Neural cell (in vitro differentiated cells): Measurements from ENCODE around the gene NBEA. TPM values are rescaled to one million over a fixed set of nuclear protein-coding genes. Genes with fewer than 3 reads are reported as not detected.

Experiments
- H2AFZ ChIP-seq: fragments of 200-600, 300-800 bp; sonication (generic), shearing (Covaris generic); 2 replicates; pipeline ENCODE4 v1.6.0; 2014; ENCODE audit warnings: low read depth, mild to moderate bottlenecking, antibody characterized with exemption, low read length, moderate library complexity
- H3F3A ChIP-seq: fragments of 200-600 bp; shearing (Covaris generic); 2 replicates; pipeline ENCODE4 v1.6.1; 2016; ENCODE audit warnings: mild to moderate bottlenecking, moderate library complexity, mixed read lengths, antibody characterized with exemption, low read length; ENCODE audit not compliant: insufficient read depth, poor library complexity, severe bottlenecking
- H3K27ac ChIP-seq: fragments of 200-600, 300-800 bp; sonication (generic), shearing (Covaris generic); 2 replicates; pipeline ENCODE4 v1.5.1; 2014; ENCODE audit warnings: mild to moderate bottlenecking, low read length, moderate library complexity
- H3K27me3 ChIP-seq: fragments of 300-800, 200-600 bp; sonication (generic), shearing (Covaris generic); 2 replicates; pipeline ENCODE4 v1.6.0; 2014; ENCODE audit warnings: mild to moderate bottlenecking, low read depth, low read length, moderate library complexity; ENCODE audit not compliant: insufficient read depth
- H3K36me3 ChIP-seq: fragments of 300-800, 200-600 bp; sonication (generic), shearing (Covaris generic); 2 replicates; pipeline ENCODE4 v1.5.1; 2014; ENCODE audit warnings: mild to moderate bottlenecking, antibody characterized with exemption, low read length, moderate library complexity; ENCODE audit not compliant: insufficient read depth
- H3K4me2 ChIP-seq: fragments of 300-800, 200-600 bp; sonication (generic), shearing (Covaris generic); 2 replicates; pipeline ENCODE4 v1.6.0; 2014; ENCODE audit warnings: mild to moderate bottlenecking, low read length
- H3K4me3 ChIP-seq: fragments of 300-800, 200-600 bp; sonication (generic), shearing (Covaris generic); 2 replicates; pipeline ENCODE4 v1.5.1; 2014; ENCODE audit warnings: mild to moderate bottlenecking, low read length, moderate library complexity
- H3K79me2 ChIP-seq: fragments of 200-600 bp; shearing (Covaris generic); replicated peaks from 2 replicates; pipeline ENCODE4 v1.6.0; 2014; ENCODE audit warnings: mild to moderate bottlenecking, low read length, moderate library complexity; ENCODE audit not compliant: insufficient read depth
- H3K9ac ChIP-seq: fragments of 300-800, 200-600 bp; sonication (generic), shearing (Covaris generic); 2 replicates; pipeline ENCODE4 v1.6.1; 2016; ENCODE audit warnings: mild to moderate bottlenecking, low read length, mixed read lengths
- H3K9me2 ChIP-seq: fragments of 200-600 bp; shearing (Covaris generic); 2 replicates; pipeline ENCODE4 v1.6.1; 2016; ENCODE audit warnings: mild to moderate bottlenecking, low read length, mixed read lengths; ENCODE audit not compliant: insufficient read depth
- H3K9me3 ChIP-seq: fragments of 200-600, 300-800 bp; sonication (generic), shearing (Covaris generic); 2 replicates; pipeline ENCODE4 v1.6.1; 2016; ENCODE audit warnings: mild to moderate bottlenecking, mixed run types, low read length, moderate library complexity, mixed read lengths
- H4K20me1 ChIP-seq: fragments of 200-600 bp; shearing (Covaris generic); 2 replicates; pipeline ENCODE4 v1.6.1; 2016; ENCODE audit warnings: mild to moderate bottlenecking, mixed run types; ENCODE audit not compliant: insufficient read depth
- EP300 ChIP-seq: fragments of 450-650 bp; conservative IDR thresholded peaks from 2 replicates; pipeline ENCODE4 v1.6.1; 2014; ENCODE audit warnings: antibody characterized with exemption, mild to moderate bottlenecking, moderate library complexity; ENCODE audit not compliant: poor library complexity, severe bottlenecking
- EZH2 ChIP-seq: fragments of 200-600, 300-800 bp; shearing (Covaris generic), sonication (generic); IDR thresholded peaks from 2 replicates; pipeline ENCODE4 v1.6.1; 2014; ENCODE audit warnings: antibody characterized with exemption, low read length, borderline replicate concordance, mild to moderate bottlenecking; ENCODE audit not compliant: insufficient read depth, poor library complexity, severe bottlenecking
- MXI1 ChIP-seq: fragments of 450-650 bp; conservative IDR thresholded peaks from 2 replicates; pipeline ENCODE4 v1.6.1; 2014; ENCODE audit warnings: antibody characterized with exemption, mild to moderate bottlenecking; ENCODE audit not compliant: poor library complexity, severe bottlenecking
- POLR2AphosphoS5 ChIP-seq: IDR thresholded peaks from 2 replicates; pipeline ENCODE4 v1.6.1; 2012
- RAD21 ChIP-seq: fragments of 450-650 bp; conservative IDR thresholded peaks from 2 replicates; pipeline ENCODE4 v1.6.1; 2014; ENCODE audit warnings: antibody characterized with exemption, mild to moderate bottlenecking, moderate library complexity
- SMC3 ChIP-seq: fragments of 450-650 bp; conservative IDR thresholded peaks from 2 replicates; pipeline ENCODE4 v1.6.1; 2014; ENCODE audit warnings: antibody characterized with exemption, mild to moderate bottlenecking, moderate library complexity; ENCODE audit not compliant: poor library complexity
- TAF1 ChIP-seq: IDR thresholded peaks from 2 replicates; pipeline ENCODE4 v1.6.1; 2012; ENCODE audit warnings: low read depth
- polyA plus RNA-seq: library from polyadenylated mRNA; depleted of rRNA; stranded (reverse); fragments of >200 nt; gene quantifications from 2 replicates; pipeline ENCODE4 v1.2.3, GENCODE V29; 2014
- TF ChIP-seq, protein P1 (sequence below): fragments of 450-650 bp; IDR thresholded peaks from 2 replicates; pipeline ENCODE4 v1.5.1; 2014; ENCODE audit warnings: antibody characterized with exemption, mild to moderate bottlenecking, moderate library complexity; ENCODE audit not compliant: poor library complexity, severe bottlenecking
- TF ChIP-seq, protein P2 (sequence below): IDR thresholded peaks from 2 replicates; pipeline ENCODE4 v1.6.1; 2012; ENCODE audit warnings: borderline replicate concordance

Gene NBEA
- polyA plus RNA-seq, 1 donor from 2014 or later: 55.8 TPM

DNA sequence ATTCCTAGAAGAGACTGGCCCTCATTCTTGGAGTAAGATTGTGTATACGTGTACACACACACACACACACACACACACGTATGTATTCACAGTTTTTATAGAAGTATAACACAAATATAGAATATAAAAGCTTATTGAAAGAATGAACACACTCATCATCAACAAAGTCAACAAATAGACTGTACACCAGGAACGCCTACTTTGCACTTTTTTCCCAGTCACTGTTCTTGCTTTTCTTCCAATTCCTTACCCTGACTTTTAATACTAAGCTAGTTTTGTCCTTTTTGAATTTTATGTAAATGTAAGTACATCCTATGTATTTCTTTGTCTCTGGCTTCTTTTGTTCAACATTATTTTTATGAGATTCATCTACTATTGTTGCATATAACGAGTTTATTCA, 269.9 kb downstream of the NBEA start:
- no peaks in the 10 kb centered on the region for H3K36me3 ChIP-seq
- H3K9me3 ChIP-seq: no peaks in the 10 kb centered on the region
- no peak overlapping the region for H3K9ac ChIP-seq
- H3K4me3 ChIP-seq: no peak overlapping the region
- H3F3A ChIP-seq: no peaks in the 10 kb centered on the region
- H3K4me2 ChIP-seq: no peak overlapping the region
- H3K79me2 ChIP-seq: no peaks in the 10 kb centered on the region
- no peak overlapping the region for H3K27ac ChIP-seq
- no peaks in the 10 kb centered on the region for H4K20me1 ChIP-seq
- H2AFZ ChIP-seq: no peak overlapping the region
- no peaks in the 10 kb centered on the region for H3K27me3 ChIP-seq
- H3K9me2 ChIP-seq: no peaks in the 10 kb centered on the region
- no peak for TF ChIP-seq SMC3
- no peak for TF ChIP-seq EP300
- TF ChIP-seq, protein P1, sequence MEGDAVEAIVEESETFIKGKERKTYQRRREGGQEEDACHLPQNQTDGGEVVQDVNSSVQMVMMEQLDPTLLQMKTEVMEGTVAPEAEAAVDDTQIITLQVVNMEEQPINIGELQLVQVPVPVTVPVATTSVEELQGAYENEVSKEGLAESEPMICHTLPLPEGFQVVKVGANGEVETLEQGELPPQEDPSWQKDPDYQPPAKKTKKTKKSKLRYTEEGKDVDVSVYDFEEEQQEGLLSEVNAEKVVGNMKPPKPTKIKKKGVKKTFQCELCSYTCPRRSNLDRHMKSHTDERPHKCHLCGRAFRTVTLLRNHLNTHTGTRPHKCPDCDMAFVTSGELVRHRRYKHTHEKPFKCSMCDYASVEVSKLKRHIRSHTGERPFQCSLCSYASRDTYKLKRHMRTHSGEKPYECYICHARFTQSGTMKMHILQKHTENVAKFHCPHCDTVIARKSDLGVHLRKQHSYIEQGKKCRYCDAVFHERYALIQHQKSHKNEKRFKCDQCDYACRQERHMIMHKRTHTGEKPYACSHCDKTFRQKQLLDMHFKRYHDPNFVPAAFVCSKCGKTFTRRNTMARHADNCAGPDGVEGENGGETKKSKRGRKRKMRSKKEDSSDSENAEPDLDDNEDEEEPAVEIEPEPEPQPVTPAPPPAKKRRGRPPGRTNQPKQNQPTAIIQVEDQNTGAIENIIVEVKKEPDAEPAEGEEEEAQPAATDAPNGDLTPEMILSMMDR: no peak
- no peak for TF ChIP-seq EZH2
- no peak for TF ChIP-seq TAF1
- TF ChIP-seq, protein P2, sequence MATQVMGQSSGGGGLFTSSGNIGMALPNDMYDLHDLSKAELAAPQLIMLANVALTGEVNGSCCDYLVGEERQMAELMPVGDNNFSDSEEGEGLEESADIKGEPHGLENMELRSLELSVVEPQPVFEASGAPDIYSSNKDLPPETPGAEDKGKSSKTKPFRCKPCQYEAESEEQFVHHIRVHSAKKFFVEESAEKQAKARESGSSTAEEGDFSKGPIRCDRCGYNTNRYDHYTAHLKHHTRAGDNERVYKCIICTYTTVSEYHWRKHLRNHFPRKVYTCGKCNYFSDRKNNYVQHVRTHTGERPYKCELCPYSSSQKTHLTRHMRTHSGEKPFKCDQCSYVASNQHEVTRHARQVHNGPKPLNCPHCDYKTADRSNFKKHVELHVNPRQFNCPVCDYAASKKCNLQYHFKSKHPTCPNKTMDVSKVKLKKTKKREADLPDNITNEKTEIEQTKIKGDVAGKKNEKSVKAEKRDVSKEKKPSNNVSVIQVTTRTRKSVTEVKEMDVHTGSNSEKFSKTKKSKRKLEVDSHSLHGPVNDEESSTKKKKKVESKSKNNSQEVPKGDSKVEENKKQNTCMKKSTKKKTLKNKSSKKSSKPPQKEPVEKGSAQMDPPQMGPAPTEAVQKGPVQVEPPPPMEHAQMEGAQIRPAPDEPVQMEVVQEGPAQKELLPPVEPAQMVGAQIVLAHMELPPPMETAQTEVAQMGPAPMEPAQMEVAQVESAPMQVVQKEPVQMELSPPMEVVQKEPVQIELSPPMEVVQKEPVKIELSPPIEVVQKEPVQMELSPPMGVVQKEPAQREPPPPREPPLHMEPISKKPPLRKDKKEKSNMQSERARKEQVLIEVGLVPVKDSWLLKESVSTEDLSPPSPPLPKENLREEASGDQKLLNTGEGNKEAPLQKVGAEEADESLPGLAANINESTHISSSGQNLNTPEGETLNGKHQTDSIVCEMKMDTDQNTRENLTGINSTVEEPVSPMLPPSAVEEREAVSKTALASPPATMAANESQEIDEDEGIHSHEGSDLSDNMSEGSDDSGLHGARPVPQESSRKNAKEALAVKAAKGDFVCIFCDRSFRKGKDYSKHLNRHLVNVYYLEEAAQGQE: no peak
- TF ChIP-seq RAD21: no peak
- TF ChIP-seq POLR2AphosphoS5: no peak
- no peak for TF ChIP-seq MXI1

DNA sequence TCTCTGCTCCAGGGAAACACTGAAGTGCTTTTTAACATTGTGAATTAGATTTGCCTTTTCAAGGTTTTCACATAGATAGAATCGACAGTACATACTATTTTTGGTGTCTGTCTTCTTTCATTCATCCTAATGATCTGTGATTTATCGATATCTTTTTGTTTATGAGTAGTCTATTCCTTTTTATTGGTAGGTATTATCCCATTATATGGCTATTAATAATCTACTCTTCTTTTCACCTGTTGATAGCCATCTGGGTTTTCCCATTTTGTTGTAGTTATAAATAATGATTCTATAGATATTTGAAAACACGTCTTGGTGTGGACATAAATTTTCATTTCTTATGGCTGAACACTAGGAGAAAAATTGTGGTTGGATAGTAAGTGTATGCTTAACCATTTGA, 271.8 kb downstream of the NBEA start:
- no peak overlapping the region for H2AFZ ChIP-seq
- no peak overlapping the region for H3K9ac ChIP-seq
- H3K9me2 ChIP-seq: no peaks in the 10 kb centered on the region
- no peak overlapping the region for H3K27ac ChIP-seq
- no peaks in the 10 kb centered on the region for H3K79me2 ChIP-seq
- H3K36me3 ChIP-seq: no peaks in the 10 kb centered on the region
- no peaks in the 10 kb centered on the region for H3K9me3 ChIP-seq
- TF ChIP-seq POLR2AphosphoS5 (no peak), MXI1 (no peak), RAD21 (no peak), SMC3 (no peak), EZH2 (no peak), TAF1 (no peak)
- TF ChIP-seq, protein P1: no peak
- TF ChIP-seq, protein P2: no peak
- no peaks in the 10 kb centered on the region for H4K20me1 ChIP-seq
- no peaks in the 10 kb centered on the region for H3K27me3 ChIP-seq
- no peak overlapping the region for H3K4me2 ChIP-seq
- H3K4me3 ChIP-seq: no peak overlapping the region
- no peaks in the 10 kb centered on the region for H3F3A ChIP-seq
